Thyroid gland (tissue), 4 donors: ENCODE measurements around the gene SLC37A1.

ENCODE experiments used
- CTCF ChIP-seq, 6 experiments: fragments of 200-600 bp in 3 of 6; fragments of 450-650 bp in 3 of 6; sonication (generic) in 3 of 6; IDR thresholded peaks; one replicate each; pipeline ENCODE4 v1.5.1; 2016 to 2019; ENCODE audit warnings: antibody characterized with exemption in 6 of 6, mild to moderate bottlenecking in 2 of 6, inconsistent platforms in 1 of 6, moderate library complexity in 1 of 6
- POLR2A ChIP-seq, 2 donors: fragments of 450-650 bp; IDR thresholded peaks; one replicate each; pipeline ENCODE4 v1.6.1; 2017; ENCODE audit warnings: antibody characterized with exemption in 2 of 2, mild to moderate bottlenecking in 2 of 2, moderate library complexity in 1 of 2

DNA sequence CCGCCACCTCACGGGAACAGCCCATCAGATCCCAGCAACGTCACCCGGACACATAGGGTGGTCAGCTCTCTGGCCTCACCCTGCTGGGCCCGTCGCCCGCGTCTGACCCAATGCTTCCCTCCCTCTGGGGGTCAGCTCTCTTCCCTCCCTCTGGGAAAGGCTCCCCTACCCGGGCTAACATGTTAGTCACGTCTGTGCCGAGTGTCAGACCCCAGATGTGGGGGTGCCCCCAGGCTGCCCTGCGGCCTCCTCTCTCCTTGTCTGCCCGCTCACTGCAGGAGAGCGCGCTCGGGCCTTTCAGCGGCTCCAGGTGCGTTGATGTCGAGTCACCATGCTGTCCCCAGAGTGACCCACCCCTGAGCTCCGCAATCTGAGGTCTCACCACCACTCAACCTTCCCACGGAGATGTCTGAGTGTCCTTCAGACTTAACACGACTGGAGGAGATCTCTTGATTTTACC is 34.3 kb downstream of the SLC37A1 start:
- TF ChIP-seq POLR2A (IDR thresholded peaks at IDR 0.05), result no peak
- TF ChIP-seq CTCF (IDR thresholded peaks at IDR 0.05), result no peak
